ENCODE data around the gene PLEKHG3. TPM values are rescaled to one million over a fixed set of nuclear protein-coding genes. Genes with fewer than 3 reads are reported as not detected.

PLEKHG3 gene
- total and polyA plus RNA-seq, 9 donors, result 17.6 to 34.3 (median 26.9) TPM

- Histone ChIP-seq H3K4me3 (ENCODE audit: low read length) (peak overlapping the region; percentile 82), H3K36me3 (ENCODE audit: control insufficient read depth, insufficient read depth, low read length) (no peaks in the 10 kb centered on the region), H3K27ac (ENCODE audit: low read length) (peak overlapping the region; percentile 88), H3K4me1 (ENCODE audit: control insufficient read depth, insufficient read depth, low read length) (peaks cover 54% of the 10 kb centered on the region), H3K9me3 (replicated peaks; ENCODE audit: control insufficient read depth, low read depth, low read length) (no peaks in the 10 kb centered on the region), H3K27me3 (ENCODE audit: control insufficient read depth, insufficient read depth, low read length) (no peaks in the 10 kb centered on the region)
- peak; percentile 58 for DNase-seq
- WGBS (ENCODE audit: insufficient coverage), result 2% methylated on average over 11 of the region's 18 CpGs
Observed at GRCh38 chr14:64705381-64706118, 1.3 kb downstream of the PLEKHG3 start.

GRCh38 chr14:64706119-64706592 is 1.9 kb downstream of the PLEKHG3 start:
- no peaks in the 10 kb centered on the region for H3K27me3 ChIP-seq (ENCODE audit: control insufficient read depth, insufficient read depth, low read length)
- DNase-seq, result no peak
- WGBS (ENCODE audit: insufficient coverage), result 24% methylated on average over 2 of the region's 4 CpGs
- peaks cover 54% of the 10 kb centered on the region for H3K4me1 ChIP-seq (ENCODE audit: control insufficient read depth, insufficient read depth, low read length)
- H3K9me3 ChIP-seq (replicated peaks; ENCODE audit: control insufficient read depth, low read depth, low read length), result no peaks in the 10 kb centered on the region
- H3K27ac ChIP-seq (ENCODE audit: low read length), result peak overlapping the region; percentile 88
- peak overlapping the region; percentile 82 for H3K4me3 ChIP-seq (ENCODE audit: low read length)
- H3K36me3 ChIP-seq (ENCODE audit: control insufficient read depth, insufficient read depth, low read length), result no peaks in the 10 kb centered on the region

GRCh38 chr14:64706593-64707193 is 2.5 kb downstream of the PLEKHG3 start:
- WGBS (ENCODE audit: insufficient coverage), result 27% methylated on average over 11 of the region's 14 CpGs
- H3K9me3 ChIP-seq (replicated peaks; ENCODE audit: control insufficient read depth, low read depth, low read length), result no peaks in the 10 kb centered on the region
- DNase-seq, result peak; percentile 92
- peaks cover 51% of the 10 kb centered on the region for H3K4me1 ChIP-seq (ENCODE audit: control insufficient read depth, insufficient read depth, low read length)
- peak overlapping the region; percentile 53 for H3K27ac ChIP-seq (ENCODE audit: low read length)
- H3K4me3 ChIP-seq (ENCODE audit: low read length), result peak overlapping the region; percentile 82
- H3K27me3 ChIP-seq (ENCODE audit: control insufficient read depth, insufficient read depth, low read length), result no peaks in the 10 kb centered on the region
- H3K36me3 ChIP-seq (ENCODE audit: control insufficient read depth, insufficient read depth, low read length), result no peaks in the 10 kb centered on the region

- Histone ChIP-seq H3K27ac (ENCODE audit: low read length) (no peak overlapping the region), H3K4me3 (ENCODE audit: low read length) (no peak overlapping the region), H3K4me1 (ENCODE audit: control insufficient read depth, insufficient read depth, low read length) (peaks cover 50% of the 10 kb centered on the region), H3K27me3 (ENCODE audit: control insufficient read depth, insufficient read depth, low read length) (no peaks in the 10 kb centered on the region), H3K9me3 (replicated peaks; ENCODE audit: control insufficient read depth, low read depth, low read length) (peaks cover 3% of the 10 kb centered on the region), H3K36me3 (ENCODE audit: control insufficient read depth, insufficient read depth, low read length) (no peaks in the 10 kb centered on the region)
- 67% methylated on average over 2 of the region's 7 CpGs for WGBS (ENCODE audit: insufficient coverage)
- peak; percentile 10 for DNase-seq
Observed at GRCh38 chr14:64707661-64708060, 3.4 kb downstream of the PLEKHG3 start.

GRCh38 chr14:64708148-64709004 is 4.2 kb downstream of the PLEKHG3 start:
- Histone ChIP-seq H3K4me3 (ENCODE audit: low read length) (no peak overlapping the region), H3K27ac (ENCODE audit: low read length) (peak overlapping the region; percentile 35), H3K36me3 (ENCODE audit: control insufficient read depth, insufficient read depth, low read length) (no peaks in the 10 kb centered on the region), H3K4me1 (ENCODE audit: control insufficient read depth, insufficient read depth, low read length) (peaks cover 46% of the 10 kb centered on the region), H3K9me3 (replicated peaks; ENCODE audit: control insufficient read depth, low read depth, low read length) (peaks cover 5% of the 10 kb centered on the region), H3K27me3 (ENCODE audit: control insufficient read depth, insufficient read depth, low read length) (no peaks in the 10 kb centered on the region)
- 48% methylated on average over 9 of the region's 18 CpGs for WGBS (ENCODE audit: insufficient coverage)
- peak; percentile 69 for DNase-seq

DNA sequence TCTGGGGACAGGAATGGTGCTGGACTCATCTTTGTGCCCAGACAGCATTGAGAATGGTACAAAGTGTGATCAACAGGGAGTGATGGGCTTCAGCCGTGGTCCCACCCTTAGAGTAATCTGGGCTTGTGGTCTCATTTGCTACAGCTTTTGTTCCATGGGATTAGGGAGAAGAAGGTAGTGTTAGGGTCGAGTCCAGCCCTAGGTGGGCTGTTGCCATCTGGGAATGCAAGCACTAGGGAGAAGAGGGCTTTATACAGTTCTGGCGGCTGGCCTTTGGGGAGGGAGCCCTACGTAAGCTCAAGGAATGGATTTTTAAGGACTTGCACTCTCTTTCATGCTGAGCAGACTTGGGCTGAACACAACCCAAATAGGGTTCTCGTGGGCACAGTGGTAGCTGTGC is 4.9 kb downstream of the PLEKHG3 start:
- H3K4me1 ChIP-seq (ENCODE audit: control insufficient read depth, insufficient read depth, low read length), result peaks cover 39% of the 10 kb centered on the region

GRCh38 chr14:64711039-64711438 is 6.8 kb downstream of the PLEKHG3 start:
- Histone ChIP-seq H3K36me3 (ENCODE audit: control insufficient read depth, insufficient read depth, low read length) (no peaks in the 10 kb centered on the region), H3K4me3 (ENCODE audit: low read length) (no peak overlapping the region), H3K9me3 (replicated peaks; ENCODE audit: control insufficient read depth, low read depth, low read length) (peaks cover 10% of the 10 kb centered on the region), H3K4me1 (ENCODE audit: control insufficient read depth, insufficient read depth, low read length) (peaks cover 40% of the 10 kb centered on the region), H3K27me3 (ENCODE audit: control insufficient read depth, insufficient read depth, low read length) (no peaks in the 10 kb centered on the region), H3K27ac (ENCODE audit: low read length) (no peak overlapping the region)
- no CpG with 5 or more reads among the region's 5 CpGs for WGBS (ENCODE audit: insufficient coverage)
- DNase-seq, result no peak

More for the DNA sequence above, 4.9 kb downstream of the PLEKHG3 start:
- 62% methylated on average over 5 of the region's 5 CpGs for WGBS (ENCODE audit: insufficient coverage)
- DNase-seq, result no peak
- no peaks in the 10 kb centered on the region for H3K27me3 ChIP-seq (ENCODE audit: control insufficient read depth, insufficient read depth, low read length)
- no peak overlapping the region for H3K27ac ChIP-seq (ENCODE audit: low read length)
- H3K4me3 ChIP-seq (ENCODE audit: low read length), result no peak overlapping the region
- H3K36me3 ChIP-seq (ENCODE audit: control insufficient read depth, insufficient read depth, low read length), result no peaks in the 10 kb centered on the region
- H3K9me3 ChIP-seq (replicated peaks; ENCODE audit: control insufficient read depth, low read depth, low read length), result peaks cover 10% of the 10 kb centered on the region

DNA sequence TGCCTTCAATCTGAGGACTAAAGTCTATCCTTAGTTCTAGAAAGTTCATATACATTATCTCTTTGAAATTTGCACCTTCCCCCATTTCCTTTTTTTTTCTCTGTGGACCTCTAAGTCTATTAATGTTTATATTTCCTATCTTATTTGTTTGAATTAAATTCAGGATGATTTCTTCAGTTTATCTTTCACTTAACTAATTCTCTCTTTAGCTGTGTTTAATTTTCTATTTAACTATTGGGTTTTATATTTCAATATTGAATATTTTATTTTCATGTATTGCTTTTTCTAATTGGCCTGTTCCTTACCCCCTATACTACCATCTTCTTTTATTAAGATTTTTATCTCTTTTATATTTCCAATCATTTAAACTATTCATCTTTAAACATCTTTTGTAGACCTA is 9.5 kb downstream of the PLEKHG3 start:
- DNase-seq, result no peak
- H3K4me1 ChIP-seq (ENCODE audit: control insufficient read depth, insufficient read depth, low read length), result peaks cover 38% of the 10 kb centered on the region
- no peak overlapping the region for H3K27ac ChIP-seq (ENCODE audit: low read length)

GRCh38 chr14:64714432-64715025 is 10.3 kb downstream of the PLEKHG3 start:
- peaks cover 10% of the 10 kb centered on the region for H3K9me3 ChIP-seq (replicated peaks; ENCODE audit: control insufficient read depth, low read depth, low read length)
- no peak overlapping the region for H3K27ac ChIP-seq (ENCODE audit: low read length)
- H3K4me1 ChIP-seq (ENCODE audit: control insufficient read depth, insufficient read depth, low read length), result peaks cover 37% of the 10 kb centered on the region
- 100% methylated on average over 1 of the region's 5 CpGs for WGBS (ENCODE audit: insufficient coverage)
- no peaks in the 10 kb centered on the region for H3K27me3 ChIP-seq (ENCODE audit: control insufficient read depth, insufficient read depth, low read length)
- H3K4me3 ChIP-seq (ENCODE audit: low read length), result no peak overlapping the region
- DNase-seq, result no peak
- H3K36me3 ChIP-seq (ENCODE audit: control insufficient read depth, insufficient read depth, low read length), result peaks cover 2% of the 10 kb centered on the region

More for the DNA sequence above, 9.5 kb downstream of the PLEKHG3 start:
- Histone ChIP-seq H3K27me3 (ENCODE audit: control insufficient read depth, insufficient read depth, low read length) (no peaks in the 10 kb centered on the region), H3K36me3 (ENCODE audit: control insufficient read depth, insufficient read depth, low read length) (no peaks in the 10 kb centered on the region), H3K9me3 (replicated peaks; ENCODE audit: control insufficient read depth, low read depth, low read length) (peaks cover 10% of the 10 kb centered on the region), H3K4me3 (ENCODE audit: low read length) (no peak overlapping the region)
